PC-9 (cell line): ENCODE results near the gene AVL9.
"Not testable (repeated sequence)": the region's sequence is repeated elsewhere in the genome, so short reads cannot be mapped to it uniquely, and the experiment has no call there.

Source experiments
- EZH2 ChIP-seq: fragments of 200-600 bp; sonication (generic); IDR thresholded peaks from 2 replicates; pipeline ENCODE4 v1.8.0; 2017; ENCODE audit warnings: antibody characterized with exemption, low read depth
- TF ChIP-seq, protein P1 (sequence below): fragments of 200-600 bp; sonication (generic); conservative IDR thresholded peaks from 2 replicates; pipeline ENCODE4 v1.6.1; 2017; ENCODE audit warnings: mixed run types, antibody characterized with exemption, mild to moderate bottlenecking, moderate library complexity

DNA sequence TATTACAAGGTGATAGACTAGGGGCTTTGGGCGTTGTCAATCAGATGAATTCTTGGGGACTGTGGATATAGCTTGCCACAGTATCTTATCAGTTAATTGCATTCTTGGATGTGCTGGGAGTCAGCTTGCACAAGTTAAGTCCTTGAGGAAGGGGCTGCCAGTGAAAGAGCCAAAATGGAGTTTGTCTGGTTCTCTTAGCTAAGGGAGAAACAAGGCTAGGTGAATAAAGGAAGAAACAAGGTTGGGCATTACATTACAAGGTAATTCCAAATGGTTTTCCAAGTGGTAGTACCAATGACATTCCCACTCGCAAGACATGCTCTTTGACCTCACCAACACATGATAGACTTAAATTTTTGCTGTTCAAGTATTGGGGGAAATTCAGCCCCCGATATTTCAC is 108.2 kb downstream of the AVL9 start:
- TF ChIP-seq, protein P1, sequence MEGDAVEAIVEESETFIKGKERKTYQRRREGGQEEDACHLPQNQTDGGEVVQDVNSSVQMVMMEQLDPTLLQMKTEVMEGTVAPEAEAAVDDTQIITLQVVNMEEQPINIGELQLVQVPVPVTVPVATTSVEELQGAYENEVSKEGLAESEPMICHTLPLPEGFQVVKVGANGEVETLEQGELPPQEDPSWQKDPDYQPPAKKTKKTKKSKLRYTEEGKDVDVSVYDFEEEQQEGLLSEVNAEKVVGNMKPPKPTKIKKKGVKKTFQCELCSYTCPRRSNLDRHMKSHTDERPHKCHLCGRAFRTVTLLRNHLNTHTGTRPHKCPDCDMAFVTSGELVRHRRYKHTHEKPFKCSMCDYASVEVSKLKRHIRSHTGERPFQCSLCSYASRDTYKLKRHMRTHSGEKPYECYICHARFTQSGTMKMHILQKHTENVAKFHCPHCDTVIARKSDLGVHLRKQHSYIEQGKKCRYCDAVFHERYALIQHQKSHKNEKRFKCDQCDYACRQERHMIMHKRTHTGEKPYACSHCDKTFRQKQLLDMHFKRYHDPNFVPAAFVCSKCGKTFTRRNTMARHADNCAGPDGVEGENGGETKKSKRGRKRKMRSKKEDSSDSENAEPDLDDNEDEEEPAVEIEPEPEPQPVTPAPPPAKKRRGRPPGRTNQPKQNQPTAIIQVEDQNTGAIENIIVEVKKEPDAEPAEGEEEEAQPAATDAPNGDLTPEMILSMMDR, result not testable (repeated sequence)
- TF ChIP-seq EZH2, result not testable (repeated sequence)
